Esophagus squamous epithelium (tissue), 5 donors: Measurements from ENCODE around the gene ABCG5. TPM values are rescaled to one million over a fixed set of nuclear protein-coding genes. Genes with fewer than 3 reads are reported as not detected.

ENCODE experiments used
- DNase-seq: peaks from one replicate; lab custom pipeline; 2025; lab: John Stamatoyannopoulos, UW
- H3K27ac ChIP-seq, 4 donors: fragments of 200-600 bp; sonication (generic); one replicate each; pipeline ENCODE4 v1.5.1; 2016 to 2019; ENCODE audit warnings: mild to moderate bottlenecking in 1 of 4
- H3K27me3 ChIP-seq, 4 donors: fragments of 200-600 bp; sonication (generic); 1 replicate in 3 of 4; 2 replicates in 1 of 4; pipeline versions ENCODE4 v1.5.1 to v1.6.0; 2017 to 2021; ENCODE audit warnings: antibody characterized with exemption in 1 of 4
- H3K36me3 ChIP-seq, 3 donors: fragments of 200-600 bp; sonication (generic); one replicate each; pipeline ENCODE4 v1.5.1; 2016 to 2019
- H3K4me1 ChIP-seq, 3 donors: fragments of 200-600 bp; sonication (generic); one replicate each; pipeline ENCODE4 v1.5.1; 2017 to 2019
- H3K4me3 ChIP-seq, 4 donors: fragments of 200-600 bp; sonication (generic); 1 replicate in 3 of 4; 2 replicates in 1 of 4; pipeline ENCODE4 v1.5.1; 2016 to 2019; ENCODE audit warnings: mild to moderate bottlenecking in 2 of 4, moderate library complexity in 1 of 4
- H3K9me3 ChIP-seq, 3 donors: fragments of 200-600 bp; sonication (generic); one replicate each; pipeline ENCODE4 v1.5.1; 2016 to 2019
- POLR2A ChIP-seq, 4 donors: fragments of 450-650 bp; IDR thresholded peaks; one replicate each; pipeline ENCODE4 v1.6.1; 2017; ENCODE audit warnings: antibody characterized with exemption in 4 of 4, mild to moderate bottlenecking in 4 of 4, moderate library complexity in 3 of 4
- WGBS, 2 donors: methylation state at CpG; one replicate each; pipeline ENCODE4 v1.1.5; 2018; 5-methylcytosine and 5-hydroxymethylcytosine counted together
- intact Hi-C: fragments of 100-400 bp; cut with DNase I; formaldehyde crosslinking; loops from one replicate; pipeline ENCODE4 v1.15.0; 2022
- total RNA-seq, 4 donors: library from RNA; depleted of rRNA; stranded (reverse); fragments of >200 nt; gene quantifications; one replicate each; pipeline ENCODE4 v1.1.0, GENCODE V29; 2016
- TF ChIP-seq, protein P1 (sequence below), 6 experiments: fragments of 450-650 bp in 4 of 6; fragments of 200-600 bp in 2 of 6; sonication (generic) in 2 of 6; IDR thresholded peaks; one replicate each; pipeline ENCODE4 v1.5.1; 2016 to 2019; ENCODE audit warnings: antibody characterized with exemption in 6 of 6, mild to moderate bottlenecking in 4 of 6, moderate library complexity in 4 of 6
- donor health status: DM: yes; HTN: yes; CAD: no.

Gene ABCG5
- total RNA-seq, 4 donors from 2014 or later: not detected

GRCh38 chr2:43812006-43812405, 26.6 kb downstream of the ABCG5 start:
- DNase-seq: no peak
- TF ChIP-seq, protein P1, sequence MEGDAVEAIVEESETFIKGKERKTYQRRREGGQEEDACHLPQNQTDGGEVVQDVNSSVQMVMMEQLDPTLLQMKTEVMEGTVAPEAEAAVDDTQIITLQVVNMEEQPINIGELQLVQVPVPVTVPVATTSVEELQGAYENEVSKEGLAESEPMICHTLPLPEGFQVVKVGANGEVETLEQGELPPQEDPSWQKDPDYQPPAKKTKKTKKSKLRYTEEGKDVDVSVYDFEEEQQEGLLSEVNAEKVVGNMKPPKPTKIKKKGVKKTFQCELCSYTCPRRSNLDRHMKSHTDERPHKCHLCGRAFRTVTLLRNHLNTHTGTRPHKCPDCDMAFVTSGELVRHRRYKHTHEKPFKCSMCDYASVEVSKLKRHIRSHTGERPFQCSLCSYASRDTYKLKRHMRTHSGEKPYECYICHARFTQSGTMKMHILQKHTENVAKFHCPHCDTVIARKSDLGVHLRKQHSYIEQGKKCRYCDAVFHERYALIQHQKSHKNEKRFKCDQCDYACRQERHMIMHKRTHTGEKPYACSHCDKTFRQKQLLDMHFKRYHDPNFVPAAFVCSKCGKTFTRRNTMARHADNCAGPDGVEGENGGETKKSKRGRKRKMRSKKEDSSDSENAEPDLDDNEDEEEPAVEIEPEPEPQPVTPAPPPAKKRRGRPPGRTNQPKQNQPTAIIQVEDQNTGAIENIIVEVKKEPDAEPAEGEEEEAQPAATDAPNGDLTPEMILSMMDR (IDR thresholded peaks at IDR 0.05): no peak
- no peak for TF ChIP-seq POLR2A (IDR thresholded peaks at IDR 0.05)

GRCh38 chr2:43810888-43811287, 27.8 kb downstream of the ABCG5 start:
- H3K4me3 ChIP-seq: no peak overlapping the region
- no peak for DNase-seq
- H3K27me3 ChIP-seq: no peaks in the 10 kb centered on the region
- H3K9me3 ChIP-seq: no peaks in the 10 kb centered on the region
- peaks cover 0 to 63% (median 0%) of the 10 kb centered on the region in 3 donors for H3K36me3 ChIP-seq
- intact Hi-C loops: no loop called here
- TF ChIP-seq, protein P1 (IDR thresholded peaks at IDR 0.05): no peak
- no peak for TF ChIP-seq POLR2A (IDR thresholded peaks at IDR 0.05)
- 59 to 79% methylated on average over 1 of the region's 1 CpG for WGBS, 2 donors
- no peak overlapping the region for H3K27ac ChIP-seq
- H3K4me1 ChIP-seq: no peaks in the 10 kb centered on the region

More at GRCh38 chr2:43812006-43812405, 26.6 kb downstream of the ABCG5 start:
- no peaks in the 10 kb centered on the region for H3K27me3 ChIP-seq
- H3K27ac ChIP-seq: no peak overlapping the region
- intact Hi-C loops: no loop called here
- no peaks in the 10 kb centered on the region for H3K4me1 ChIP-seq
- peaks cover 0 to 52% (median 0%) of the 10 kb centered on the region in 3 donors for H3K36me3 ChIP-seq
- WGBS, 2 donors: 61 to 65% methylated on average over 2 of the region's 2 CpGs
- H3K9me3 ChIP-seq: no peaks in the 10 kb centered on the region
- H3K4me3 ChIP-seq: no peak overlapping the region

GRCh38 chr2:43810452-43810851, 28.2 kb downstream of the ABCG5 start:
- Histone ChIP-seq H3K27ac (no peak overlapping the region), H3K36me3 (peaks cover 0 to 67% (median 0%) of the 10 kb centered on the region in 3 donors), H3K27me3 (no peaks in the 10 kb centered on the region), H3K4me1 (no peaks in the 10 kb centered on the region), H3K9me3 (no peaks in the 10 kb centered on the region), H3K4me3 (no peak overlapping the region)
- intact Hi-C loops: no loop called here
- WGBS, 2 donors: 51 to 62% methylated on average over 2 of the region's 2 CpGs
- no peak for TF ChIP-seq POLR2A (IDR thresholded peaks at IDR 0.05)
- TF ChIP-seq, protein P1 (IDR thresholded peaks at IDR 0.05): no peak
- DNase-seq: no peak

- no peak overlapping the region for H3K27ac ChIP-seq
- TF ChIP-seq POLR2A (IDR thresholded peaks at IDR 0.05): no peak
- TF ChIP-seq, protein P1 (IDR thresholded peaks at IDR 0.05): no peak
- no peaks in the 10 kb centered on the region for H3K4me1 ChIP-seq
- peaks cover 0 to 75% (median 0%) of the 10 kb centered on the region in 3 donors for H3K36me3 ChIP-seq
- 80 to 81% methylated on average over 2 of the region's 2 CpGs for WGBS, 2 donors
- intact Hi-C loops: no loop called here
- DNase-seq: no peak
- H3K9me3 ChIP-seq: no peaks in the 10 kb centered on the region
- H3K4me3 ChIP-seq: no peak overlapping the region
- no peaks in the 10 kb centered on the region for H3K27me3 ChIP-seq
Measured at GRCh38 chr2:43806719-43807031, 32.0 kb downstream of the ABCG5 start.

DNA sequence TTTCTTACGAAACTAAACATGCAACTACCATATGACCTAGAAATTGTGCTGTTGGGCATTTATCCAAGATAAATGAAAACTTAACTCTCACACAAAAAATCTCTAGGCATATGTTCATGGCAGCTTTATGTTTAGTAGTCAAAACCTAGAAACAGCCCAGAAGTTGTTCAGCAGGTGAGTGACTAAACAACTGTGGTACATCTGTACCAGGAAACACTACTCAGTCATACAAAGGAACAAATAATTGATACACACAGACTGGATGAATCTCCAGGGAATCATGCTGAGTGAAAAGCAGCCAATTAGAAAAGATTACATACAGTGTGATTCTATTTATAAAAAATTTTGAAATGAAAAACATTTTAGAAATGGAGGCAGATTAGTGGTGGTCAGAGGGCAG, 35.5 kb downstream of the ABCG5 start:
- peaks cover 0 to 42% (median 0%) of the 10 kb centered on the region in 3 donors for H3K36me3 ChIP-seq
- whole genome bisulfite sequencing, 2 donors: 65 to 89% methylated on average over 1 of the region's 1 CpG
- intact Hi-C loops: no loop called here

More for the DNA sequence above, 35.5 kb downstream of the ABCG5 start:
- DNase-seq: no peak
- no peak overlapping the region for H3K27ac ChIP-seq
- no peak overlapping the region for H3K4me3 ChIP-seq
- no peak for TF ChIP-seq POLR2A (IDR thresholded peaks at IDR 0.05)
- TF ChIP-seq, protein P1 (IDR thresholded peaks at IDR 0.05): no peak
- H3K27me3 ChIP-seq: no peaks in the 10 kb centered on the region
- H3K9me3 ChIP-seq: no peaks in the 10 kb centered on the region
- no peaks in the 10 kb centered on the region for H3K4me1 ChIP-seq
